SJCRH30 (cell line): ENCODE measurements around the gene KRTAP19-7. TPM values are rescaled to one million over a fixed set of nuclear protein-coding genes. Genes with fewer than 3 reads are reported as not detected.

Source experiments
- DNase-seq, 2 experiments: peaks; one replicate each; pipeline ENCODE4 v3.0.0-alpha.2; 2015 to 2020
- H3K27ac ChIP-seq: fragments of 250-450 bp; sonication (Bioruptor Pico); 2 replicates; pipeline ENCODE4 v1.5.1; 2020; ENCODE audit warnings: mild to moderate bottlenecking, moderate library complexity
- H3K27me3 ChIP-seq: fragments of 250-450 bp; sonication (Bioruptor Pico); 2 replicates; pipeline ENCODE4 v1.5.1; 2020; ENCODE audit warnings: mild to moderate bottlenecking, moderate library complexity
- H3K36me3 ChIP-seq: fragments of 250-450 bp; sonication (Bioruptor Pico); 2 replicates; pipeline ENCODE4 v1.5.1; 2020; ENCODE audit warnings: mild to moderate bottlenecking, moderate library complexity
- H3K4me1 ChIP-seq: fragments of 250-450 bp; sonication (Bioruptor Pico); 2 replicates; pipeline ENCODE4 v1.5.1; 2020; ENCODE audit warnings: mild to moderate bottlenecking, moderate library complexity
- H3K4me3 ChIP-seq: fragments of 250-450 bp; sonication (Bioruptor Pico); 2 replicates; pipeline ENCODE4 v1.5.1; 2020; ENCODE audit warnings: mild to moderate bottlenecking, moderate library complexity
- H3K9me3 ChIP-seq: fragments of 250-450 bp; sonication (Bioruptor Pico); replicated peaks from 2 replicates; pipeline ENCODE4 v1.5.1; 2020; ENCODE audit warnings: mild to moderate bottlenecking, moderate library complexity
- total RNA-seq: library from RNA; depleted of rRNA; stranded (reverse); fragments of >200 nt; shearing (Covaris generic); gene quantifications from 2 replicates; pipeline ENCODE4 v1.2.3, GENCODE V29; 2014; rRNA removed

The KRTAP19-7 gene, protein sequence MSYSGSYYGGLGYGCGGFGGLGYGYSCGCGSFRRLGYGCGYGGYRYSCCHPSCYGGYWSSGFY
- not detected in 2 replicates for total RNA-seq

DNA sequence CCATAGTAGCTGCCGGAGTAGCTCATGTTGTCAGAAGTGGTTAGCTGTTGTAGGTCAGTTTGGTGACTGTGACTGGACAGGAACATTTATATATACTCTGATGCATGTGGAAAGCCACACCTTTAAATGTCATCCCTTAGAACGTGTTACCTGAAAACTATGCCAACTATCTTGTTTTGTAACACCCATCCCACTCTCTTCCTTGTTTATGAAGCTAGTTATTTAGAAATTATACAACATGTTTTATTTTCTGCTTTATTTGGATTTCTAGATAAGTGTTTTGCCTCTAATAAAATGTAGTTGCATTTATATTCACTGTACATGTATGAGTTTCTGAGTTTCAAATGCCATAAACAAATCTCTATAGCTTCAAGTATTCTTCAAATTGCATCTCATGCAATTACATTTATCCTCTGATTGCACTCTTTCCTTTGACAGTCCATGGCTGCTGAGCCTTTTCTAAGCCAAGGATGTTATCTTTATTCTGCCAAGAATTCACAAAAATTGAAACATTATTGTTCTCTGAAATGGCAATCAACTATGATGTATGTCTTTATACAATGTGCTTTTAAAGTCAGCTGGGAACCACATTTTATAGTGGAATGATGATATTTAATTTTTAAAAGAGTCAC lies at the start of gene KRTAP19-7:
KRTAP19-7 (minus strand) TSS at position 51 of the 632 bp plus-strand sequence; CDS start at position 26, 25 bp downstream.
- peaks cover 2% of the 10 kb centered on the region; the same call in 1 of the 2 replicates for H3K36me3 ChIP-seq
- no peak within 1 kb of the TSS for H3K27ac ChIP-seq
- H3K4me1 ChIP-seq: no peaks in the 10 kb centered on the region
- no peak within 1 kb of the TSS for H3K4me3 ChIP-seq
- no peak for DNase-seq
- no peaks in the 10 kb centered on the region for H3K9me3 ChIP-seq
- no peaks in the 10 kb centered on the region for H3K27me3 ChIP-seq

DNA sequence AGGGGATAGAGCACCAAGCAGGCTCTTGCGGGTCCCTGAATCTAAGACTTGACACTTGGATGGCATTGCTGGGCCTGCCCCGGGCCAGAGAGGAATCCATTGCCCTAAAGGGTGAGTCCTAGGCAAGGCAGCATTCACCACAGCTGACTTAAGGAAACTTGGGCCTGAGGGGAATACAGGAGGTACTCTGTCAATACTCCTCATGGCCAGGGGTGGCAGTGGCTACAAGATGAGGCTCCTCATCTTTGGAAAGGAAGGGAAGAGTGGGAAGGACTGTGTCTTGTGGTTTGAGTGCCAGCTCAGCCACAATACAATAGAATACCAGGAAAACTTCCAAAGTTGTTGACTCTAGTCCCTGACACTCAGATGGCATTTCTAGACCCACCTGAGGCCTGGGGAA lies 44.9 kb upstream of the KRTAP19-7 start:
- H3K4me1 ChIP-seq: no peaks in the 10 kb centered on the region
- H3K27me3 ChIP-seq: no peaks in the 10 kb centered on the region
- H3K9me3 ChIP-seq: no peaks in the 10 kb centered on the region
- H3K36me3 ChIP-seq: no peaks in the 10 kb centered on the region
- H3K27ac ChIP-seq: no peak overlapping the region
- no peak overlapping the region for H3K4me3 ChIP-seq
- DNase-seq: no peak

DNA sequence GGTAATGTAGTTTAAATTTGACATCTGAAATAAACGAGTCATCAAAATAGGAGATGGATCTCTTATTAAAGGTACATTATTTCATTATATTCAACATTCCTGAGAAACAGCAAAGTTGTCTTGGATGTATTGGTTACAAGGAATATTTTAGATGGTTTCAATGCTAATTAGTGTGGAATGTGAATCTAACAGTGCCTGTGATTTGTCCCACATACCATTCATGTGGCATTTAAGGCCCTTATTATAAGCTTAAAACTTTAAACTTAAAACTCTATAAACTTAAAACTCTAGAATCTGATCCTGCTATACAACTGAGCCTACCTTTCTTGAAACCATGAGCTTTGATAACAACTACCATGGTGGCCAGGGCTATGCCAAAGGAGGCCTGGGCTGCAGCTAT lies 39.7 kb upstream of the KRTAP19-7 start, which contains the start of gene KRTAP22-1:
KRTAP22-1 (plus strand) TSS at position 301 of the 400 bp plus-strand sequence.
- no peak for DNase-seq
- no peaks in the 10 kb centered on the region for H3K27me3 ChIP-seq
- no peaks in the 10 kb centered on the region for H3K9me3 ChIP-seq
- no peaks in the 10 kb centered on the region for H3K4me1 ChIP-seq
- no peak within 1 kb of the TSS for H3K27ac ChIP-seq
- no peaks in the 10 kb centered on the region for H3K36me3 ChIP-seq
- no peak within 1 kb of the TSS for H3K4me3 ChIP-seq

DNA sequence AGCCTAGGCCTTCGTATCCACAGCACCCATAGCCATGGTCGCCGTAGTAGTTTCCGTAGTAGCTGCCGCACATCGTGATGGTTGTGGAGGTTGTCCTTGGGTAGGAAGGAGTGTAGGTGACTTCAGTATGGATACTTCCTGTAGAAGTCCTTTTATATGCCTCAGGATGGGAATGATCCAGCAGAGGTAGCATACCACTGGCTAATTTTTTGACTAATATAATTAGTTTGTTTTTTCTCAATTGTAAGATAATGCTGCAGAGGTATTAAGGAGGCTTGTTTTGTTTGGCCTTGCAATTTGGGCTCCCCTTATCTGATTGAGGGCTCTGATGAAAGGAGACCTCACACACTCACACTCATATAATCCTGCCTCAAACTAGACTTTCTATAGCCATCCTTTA lies 37.7 kb upstream of the KRTAP19-7 start, which contains the start of gene KRTAP6-2:
KRTAP6-2 (minus strand) TSS at position 101 of the 400 bp plus-strand sequence; CDS start at position 73, 28 bp downstream.
- no peak within 1 kb of the TSS for H3K4me3 ChIP-seq

DNA sequence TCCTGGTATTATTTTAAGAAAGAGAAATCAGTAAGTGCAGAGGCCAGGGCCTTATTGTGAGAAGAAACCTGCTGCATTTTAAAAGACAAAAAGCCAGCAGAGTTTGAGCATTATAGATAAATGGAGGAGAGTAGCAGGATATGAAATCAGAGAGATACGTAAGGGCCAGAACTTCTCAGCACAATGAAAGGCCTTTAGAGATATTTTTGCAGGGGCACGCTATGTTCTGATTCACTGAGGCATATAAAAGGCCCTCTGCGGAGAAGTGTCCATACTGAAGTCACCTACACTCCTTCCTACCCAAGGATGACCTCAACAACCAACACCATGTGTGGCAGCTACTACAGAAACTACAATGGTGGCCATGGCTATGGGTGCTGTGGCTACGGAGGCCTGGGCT lies 31.0 kb upstream of the KRTAP19-7 start, which contains the start of gene KRTAP6-3:
KRTAP6-3 (plus strand) TSS at position 301 of the 400 bp plus-strand sequence; CDS start at position 307, 6 bp downstream.
- Histone ChIP-seq H3K27me3 (no peaks in the 10 kb centered on the region), H3K4me1 (no peaks in the 10 kb centered on the region), H3K4me3 (no peak within 1 kb of the TSS), H3K27ac (no peak within 1 kb of the TSS), H3K36me3 (no peaks in the 10 kb centered on the region), H3K9me3 (no peaks in the 10 kb centered on the region)
- DNase-seq: no peak

More for the DNA sequence above, 37.7 kb upstream of the KRTAP19-7 start, which contains the start of gene KRTAP6-2:
- no peaks in the 10 kb centered on the region for H3K4me1 ChIP-seq
- H3K9me3 ChIP-seq: no peaks in the 10 kb centered on the region
- no peak within 1 kb of the TSS for H3K27ac ChIP-seq
- H3K27me3 ChIP-seq: no peaks in the 10 kb centered on the region
- DNase-seq: no peak
- H3K36me3 ChIP-seq: no peaks in the 10 kb centered on the region

DNA sequence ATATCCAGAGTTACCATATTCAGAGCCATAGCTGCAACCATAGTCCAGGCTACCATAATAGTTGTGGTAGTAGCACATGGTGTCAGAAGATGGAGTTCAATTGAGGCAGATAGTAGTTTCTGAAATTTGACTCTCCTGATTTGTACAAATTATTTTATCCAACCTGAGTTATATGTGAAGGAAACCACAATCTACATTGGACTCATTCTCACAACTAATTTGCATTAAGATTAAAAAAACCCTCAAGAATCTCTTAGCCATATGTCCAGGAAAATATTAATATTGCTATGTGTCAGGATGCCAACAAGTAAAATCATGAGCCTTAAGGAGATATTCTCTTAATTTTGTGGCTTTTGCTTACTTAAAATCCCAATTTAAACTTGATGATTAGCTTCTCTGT lies 29.2 kb upstream of the KRTAP19-7 start, which contains the start of gene KRTAP22-2:
KRTAP22-2 (minus strand) TSS at position 101 of the 400 bp plus-strand sequence.
- Histone ChIP-seq H3K4me3 (no peak within 1 kb of the TSS), H3K27ac (no peak within 1 kb of the TSS), H3K36me3 (0 out of 2 replicates have a peak, but pooled peaks cover 2% of the 10 kb centered on the region), H3K4me1 (no peaks in the 10 kb centered on the region; the same call in 1 of the 2 replicates), H3K27me3 (no peaks in the 10 kb centered on the region), H3K9me3 (no peaks in the 10 kb centered on the region)
- no peak for DNase-seq

DNA sequence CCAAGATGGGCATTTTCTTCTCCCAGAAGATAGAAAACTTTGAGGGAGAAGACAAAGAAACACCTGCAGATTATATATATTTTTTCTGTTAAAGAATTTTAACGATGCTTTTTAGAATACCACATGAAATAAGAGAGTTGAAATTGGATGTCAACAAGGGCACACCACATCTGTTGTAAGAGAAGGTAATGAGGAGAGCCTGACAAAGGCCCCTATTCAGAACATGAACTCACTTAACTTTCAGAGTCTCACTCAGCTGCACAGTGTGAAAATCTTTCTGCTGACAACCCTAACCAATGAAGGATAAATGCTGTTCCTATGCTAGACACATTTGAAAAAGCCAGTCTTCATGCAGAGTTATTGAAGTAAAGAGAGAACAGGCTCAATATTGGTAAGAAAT lies 21.8 kb upstream of the KRTAP19-7 start:
- no peak for DNase-seq
- Histone ChIP-seq H3K36me3 (0 out of 2 replicates have a peak, but pooled peaks cover 2% of the 10 kb centered on the region), H3K4me3 (no peak overlapping the region), H3K4me1 (no peaks in the 10 kb centered on the region; the same call in 1 of the 2 replicates), H3K27ac (no peak overlapping the region), H3K27me3 (no peaks in the 10 kb centered on the region), H3K9me3 (no peaks in the 10 kb centered on the region)

DNA sequence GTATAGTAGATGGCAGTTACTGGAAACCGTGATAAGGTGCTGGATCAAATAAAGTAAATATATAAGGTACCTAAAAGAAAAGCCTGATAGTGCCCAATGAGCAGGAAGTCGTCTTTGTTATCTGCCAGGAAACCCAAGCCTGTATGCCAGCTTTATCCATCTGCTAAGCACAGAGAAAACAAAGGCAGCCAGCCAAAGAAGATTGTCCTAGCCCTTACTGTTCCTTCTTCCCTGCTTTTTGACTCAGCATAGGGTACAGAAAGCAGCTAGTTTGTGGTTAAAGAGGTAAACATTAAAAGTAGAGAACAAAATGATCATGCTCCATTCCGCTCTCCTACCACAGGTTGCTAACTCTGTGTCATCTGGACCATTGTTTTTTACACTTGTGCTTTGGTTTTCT lies 19.0 kb upstream of the KRTAP19-7 start:
- no peak for DNase-seq
- Histone ChIP-seq H3K9me3 (no peaks in the 10 kb centered on the region), H3K4me3 (no peak overlapping the region), H3K4me1 (no peaks in the 10 kb centered on the region), H3K27me3 (no peaks in the 10 kb centered on the region), H3K27ac (no peak overlapping the region), H3K36me3 (no peaks in the 10 kb centered on the region)

DNA sequence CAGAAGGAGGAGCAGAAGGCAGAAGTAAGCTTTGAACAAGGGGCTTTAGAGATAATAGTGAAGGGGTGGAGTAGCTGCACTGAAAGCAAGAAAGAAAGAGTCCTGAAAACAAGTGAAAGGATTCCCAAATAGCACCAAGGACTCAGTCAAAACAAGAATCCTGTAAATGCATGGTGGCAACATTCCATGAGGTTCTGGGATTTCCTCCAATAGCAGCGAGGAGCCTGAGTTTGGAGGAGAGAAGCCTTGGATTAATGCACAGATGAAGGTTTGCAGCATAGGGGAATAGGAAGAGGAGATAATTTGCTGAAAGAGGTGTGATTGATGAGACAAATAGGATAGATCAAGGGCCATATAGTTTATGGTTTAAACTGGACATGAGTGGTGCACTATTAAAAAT lies 18.2 kb upstream of the KRTAP19-7 start:
- Histone ChIP-seq H3K27ac (no peak overlapping the region), H3K4me1 (no peaks in the 10 kb centered on the region), H3K27me3 (no peaks in the 10 kb centered on the region), H3K36me3 (no peaks in the 10 kb centered on the region), H3K9me3 (no peaks in the 10 kb centered on the region), H3K4me3 (no peak overlapping the region)
- DNase-seq: no peak

DNA sequence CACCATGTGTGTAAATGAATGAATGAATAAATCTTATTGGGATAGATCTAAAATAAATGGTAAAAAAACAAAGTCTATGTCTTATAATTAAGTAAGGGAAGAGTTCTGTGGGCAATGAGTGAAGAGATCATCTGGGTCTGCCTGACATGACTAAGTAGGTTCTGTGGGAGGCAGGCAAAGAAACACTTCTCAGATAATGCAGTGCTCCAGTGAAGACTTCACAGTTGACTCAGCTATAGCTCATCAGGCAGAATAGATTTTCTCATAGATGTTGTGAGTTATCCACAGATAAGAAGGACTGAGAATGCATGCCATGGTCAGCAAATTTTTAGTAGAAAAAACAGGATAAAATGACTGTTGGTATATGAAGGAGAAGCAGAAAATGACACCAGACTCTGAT lies 16.7 kb upstream of the KRTAP19-7 start:
- Histone ChIP-seq H3K4me1 (no peaks in the 10 kb centered on the region), H3K27ac (no peak overlapping the region), H3K4me3 (no peak overlapping the region), H3K9me3 (no peaks in the 10 kb centered on the region), H3K27me3 (no peaks in the 10 kb centered on the region), H3K36me3 (no peaks in the 10 kb centered on the region)
- no peak for DNase-seq

DNA sequence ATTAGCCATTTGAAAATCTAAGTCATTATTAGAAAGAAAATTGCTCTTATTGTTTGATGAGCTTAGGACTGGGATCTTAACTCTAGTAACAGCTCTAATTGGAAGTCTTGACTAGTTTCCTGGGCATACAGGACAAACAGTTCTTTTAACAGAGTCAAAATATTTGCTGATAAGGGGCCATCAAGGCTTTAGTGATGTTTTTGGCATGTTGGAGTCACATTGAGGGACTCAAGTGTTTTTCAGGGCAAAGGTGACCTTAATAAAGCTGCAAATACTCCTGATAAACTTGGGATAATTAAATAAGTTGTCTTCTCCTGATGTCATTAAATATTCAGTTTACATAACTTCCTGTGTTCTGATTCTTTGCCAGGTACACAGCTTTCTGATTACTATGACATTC lies 6.5 kb upstream of the KRTAP19-7 start:
- Histone ChIP-seq H3K27me3 (no peaks in the 10 kb centered on the region), H3K36me3 (peaks cover 2% of the 10 kb centered on the region; the same call in 1 of the 2 replicates), H3K4me3 (no peak overlapping the region), H3K9me3 (no peaks in the 10 kb centered on the region), H3K27ac (no peak overlapping the region), H3K4me1 (no peaks in the 10 kb centered on the region)
- DNase-seq: no peak

DNA sequence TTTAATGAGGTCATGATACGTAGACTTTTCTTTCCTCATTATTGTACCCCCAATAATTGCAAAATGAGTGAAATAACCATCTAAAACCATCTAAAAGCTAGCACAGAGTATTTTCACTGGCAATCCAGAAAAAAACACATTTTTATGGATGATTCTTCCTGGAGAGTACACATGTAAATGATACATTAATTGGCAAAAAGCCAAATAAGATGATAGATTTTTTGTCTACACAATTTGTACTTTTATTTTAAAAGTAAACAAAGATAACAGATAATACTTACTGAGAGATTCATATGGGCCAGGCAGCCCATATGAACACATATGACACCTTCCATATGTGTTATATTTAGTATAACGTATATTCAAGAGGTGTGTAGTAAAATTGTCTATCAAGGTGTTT lies 2.5 kb upstream of the KRTAP19-7 start:
- Histone ChIP-seq H3K4me3 (no peak overlapping the region), H3K36me3 (peaks cover 2% of the 10 kb centered on the region; the same call in 1 of the 2 replicates), H3K9me3 (no peaks in the 10 kb centered on the region), H3K27ac (no peak overlapping the region), H3K27me3 (no peaks in the 10 kb centered on the region), H3K4me1 (no peaks in the 10 kb centered on the region)
- DNase-seq: no peak

DNA sequence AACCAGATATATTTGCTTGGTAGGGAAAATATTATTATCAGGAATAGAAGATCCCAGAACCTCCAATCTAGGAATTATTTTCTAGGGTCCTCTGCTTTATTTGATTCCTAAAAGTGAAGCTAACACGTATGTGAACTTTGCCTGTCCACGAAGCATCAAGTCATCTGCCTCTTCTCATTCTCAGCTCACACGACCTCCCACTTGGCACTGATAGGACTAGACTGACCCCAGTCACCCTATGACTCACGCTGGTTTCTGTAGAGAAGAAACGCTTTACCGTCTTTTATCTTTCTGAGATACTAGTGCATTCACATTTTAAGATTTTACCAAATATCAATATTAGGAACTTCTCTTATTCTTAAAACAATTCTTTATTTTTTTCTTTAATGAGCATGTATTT lies 2.0 kb upstream of the KRTAP19-7 start:
- Histone ChIP-seq H3K27me3 (no peaks in the 10 kb centered on the region), H3K36me3 (peaks cover 2% of the 10 kb centered on the region; the same call in 1 of the 2 replicates), H3K4me3 (no peak overlapping the region)

DNA sequence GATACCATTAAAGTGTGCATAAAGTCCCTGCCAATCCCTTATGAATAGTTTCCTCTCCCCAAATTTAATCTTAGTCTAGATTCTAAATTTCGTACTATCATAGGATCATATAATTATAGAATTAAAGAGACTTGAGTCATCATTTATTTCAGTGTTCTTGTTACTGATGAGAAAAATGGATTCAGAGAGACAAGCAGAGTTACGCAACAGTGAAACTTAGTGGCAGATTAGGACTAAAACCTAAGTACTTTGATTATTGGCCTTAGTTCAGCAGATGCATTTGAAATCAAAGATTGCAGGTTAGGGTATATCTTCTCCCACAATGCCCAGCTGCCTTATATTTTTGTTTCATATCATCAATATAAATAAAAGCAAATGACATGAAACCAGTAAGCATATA lies 843 bp upstream of the KRTAP19-7 start:
- Histone ChIP-seq H3K4me3 (no peak overlapping the region), H3K4me1 (no peaks in the 10 kb centered on the region), H3K9me3 (no peaks in the 10 kb centered on the region), H3K36me3 (peaks cover 2% of the 10 kb centered on the region; the same call in 1 of the 2 replicates), H3K27me3 (no peaks in the 10 kb centered on the region), H3K27ac (no peak overlapping the region)
- DNase-seq: no peak

More for the DNA sequence above, 2.0 kb upstream of the KRTAP19-7 start:
- no peaks in the 10 kb centered on the region for H3K9me3 ChIP-seq
- no peak for DNase-seq
- H3K4me1 ChIP-seq: no peaks in the 10 kb centered on the region
- H3K27ac ChIP-seq: no peak overlapping the region

DNA sequence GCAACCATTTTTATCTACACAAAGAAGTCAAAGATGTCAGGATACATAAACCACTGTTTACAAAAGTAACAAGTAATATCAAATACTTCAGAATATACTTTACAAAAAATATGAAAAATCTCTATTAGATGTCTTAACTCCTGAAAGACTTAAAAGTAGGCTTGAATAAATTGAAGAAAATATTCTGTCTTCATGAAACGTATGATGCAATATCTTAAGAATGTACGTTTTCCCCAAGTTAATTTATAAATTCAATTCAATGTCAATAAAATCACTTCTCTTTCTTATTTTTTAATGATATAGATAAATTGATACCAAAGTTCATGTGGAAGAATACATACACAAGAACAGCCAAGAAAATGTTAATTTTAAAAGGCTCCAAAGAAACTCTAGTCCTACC lies 6.0 kb downstream of the KRTAP19-7 start:
- Histone ChIP-seq H3K27me3 (no peaks in the 10 kb centered on the region), H3K4me1 (no peaks in the 10 kb centered on the region), H3K4me3 (no peak overlapping the region), H3K9me3 (no peaks in the 10 kb centered on the region), H3K27ac (no peak overlapping the region), H3K36me3 (no peaks in the 10 kb centered on the region)
- no peak for DNase-seq
